Erythroblast (primary cell): ENCODE data around the gene SPATA31D4.

Source experiments
- GATA1 ChIP-seq: IDR thresholded peaks from 2 replicates; pipeline ENCODE4 v1.6.1; 2011; ENCODE audit warnings: low read depth, mild to moderate bottlenecking, control low read depth, low read length, moderate library complexity
- POLR2A ChIP-seq: IDR thresholded peaks from 2 replicates; pipeline ENCODE4 v1.6.1; 2011; ENCODE audit warnings: mild to moderate bottlenecking, low read length

- TF ChIP-seq POLR2A (no peak), GATA1 (no peak)
Measured at GRCh38 chr9:81902626-81903025, 25.6 kb upstream of the SPATA31D4 start.
